Activated CD8-positive, alpha-beta memory T cell treated with anti-CD3 and anti-CD28 coated beads, Interleukin-2, amount 10 ng/mL, durations not matched to agents 7 days and 5 days (primary cell): ENCODE data around the gene DGCR8. TPM values are rescaled to one million over a fixed set of nuclear protein-coding genes. Genes with fewer than 3 reads are reported as not detected.
A peak's percentile ranks its signal among the peaks of the same experiment; 100 is the strongest.

Experiments used
- ATAC-seq: fragments of 150-1000 bp; cut with Tn5 transposase; one replicate; pipeline ENCODE4 v1.10.0; 2021; ENCODE audit warnings: moderate library complexity
- CTCF ChIA-PET: fragments of 350-600 bp; sonication (Branson Sonifier 250); formaldehyde crosslinking; loops from one replicate; lab custom pipeline; 2021; ENCODE audit warnings: antibody characterized with exemption; lab: Charles Lee
- DNase-seq: peaks from one replicate; pipeline ENCODE4 v3.0.0-alpha.2; 2020
- H3K27ac Mint-ChIP-seq: one replicate; pipeline ENCODE4 v1.8.0; 2021; ENCODE audit warnings: mild to moderate bottlenecking, mixed read lengths
- H3K27me3 Mint-ChIP-seq: one replicate; pipeline ENCODE4 v1.8.0; 2021; ENCODE audit warnings: mixed read lengths
- H3K36me3 Mint-ChIP-seq: one replicate; pipeline ENCODE4 v1.8.0; 2021; ENCODE audit warnings: mild to moderate bottlenecking, mixed read lengths
- H3K4me1 Mint-ChIP-seq: one replicate; pipeline ENCODE4 v1.8.0; 2021; ENCODE audit warnings: mixed read lengths
- H3K4me3 Mint-ChIP-seq: one replicate; pipeline ENCODE4 v1.8.0; 2021; ENCODE audit warnings: mild to moderate bottlenecking, moderate library complexity, mixed read lengths
- H3K9me3 Mint-ChIP-seq: one replicate; pipeline ENCODE4 v1.8.0; 2022; ENCODE audit warnings: low read depth, mixed read lengths
- total RNA-seq, 2 experiments: library from RNA; stranded (reverse); gene quantifications; one replicate each; pipeline ENCODE4 v1.2.3, GENCODE V29; 2021

Gene DGCR8
- total RNA-seq, 2 experiments from 2014 or later = 70.4 to 71.9 TPM

DNA sequence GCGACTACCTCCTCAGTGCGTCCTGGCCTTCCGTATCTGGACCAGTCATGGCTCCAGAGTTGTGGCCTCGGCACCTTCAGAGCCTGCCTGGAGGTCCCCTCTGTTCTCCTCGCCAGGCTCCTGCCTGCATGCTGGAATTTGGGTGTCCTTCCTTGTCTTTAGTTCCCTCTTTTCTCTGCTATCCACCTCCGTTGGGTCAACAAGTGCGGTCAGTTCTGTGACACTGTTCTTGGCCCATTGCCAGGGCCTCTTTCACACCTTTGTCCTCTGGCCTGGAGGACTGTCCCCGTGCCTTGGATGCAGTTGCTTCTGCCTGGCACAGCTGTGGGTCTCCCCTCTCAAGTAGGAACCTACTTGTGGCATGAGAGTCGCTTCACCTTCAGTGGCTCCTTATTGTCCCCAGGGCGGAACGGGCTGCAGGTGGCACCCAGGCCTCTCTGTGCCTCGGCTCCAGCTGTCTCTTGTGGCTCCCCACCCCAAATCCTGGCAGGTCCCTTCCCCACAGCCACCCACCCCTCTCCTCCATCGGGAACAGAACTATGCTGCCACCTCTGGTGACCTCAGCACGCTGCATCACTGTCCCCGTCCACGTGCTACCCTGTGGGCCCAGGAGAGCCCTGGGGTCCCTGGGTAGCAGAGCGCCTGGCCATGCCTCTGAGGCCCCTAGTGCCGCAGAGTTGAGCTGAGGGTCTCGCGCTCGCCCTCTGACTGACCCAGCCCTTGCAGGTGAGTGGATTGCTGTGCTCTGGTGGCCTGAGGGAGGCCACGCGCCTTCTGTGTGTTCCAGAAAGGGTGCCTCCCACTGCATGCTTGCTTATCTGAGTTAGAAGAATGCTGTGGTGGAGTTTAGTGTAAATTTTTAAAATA is 4.7 kb downstream of the DGCR8 start:
- DNase-seq (no peak), ATAC-seq (no peak)
- no peaks in the 10 kb centered on the region for H3K27me3 Mint-ChIP-seq
- CTCF ChIA-PET = interaction anchor here (0.6 to 1.9 kb wide), 3 partner anchors 16 to 26 kb away, joined by 3 to 4 read pairs (median 3); no protein-coding TSS in a partner anchor
- H3K27ac Mint-ChIP-seq = no peak overlapping the region
- H3K4me1 Mint-ChIP-seq = peaks cover 70% of the 10 kb centered on the region
- no peaks in the 10 kb centered on the region for H3K9me3 Mint-ChIP-seq
- peaks cover 33% of the 10 kb centered on the region for H3K36me3 Mint-ChIP-seq
- no peak overlapping the region for H3K4me3 Mint-ChIP-seq

- Mint-ChIP-seq H3K27me3 (no peaks in the 10 kb centered on the region), H3K9me3 (no peaks in the 10 kb centered on the region), H3K4me1 (peaks cover 78% of the 10 kb centered on the region), H3K27ac (no peak overlapping the region), H3K4me3 (no peak overlapping the region), H3K36me3 (peaks cover 40% of the 10 kb centered on the region)
- DNase-seq (no peak), ATAC-seq (no peak)
- CTCF ChIA-PET = interaction anchor here (1.0 to 1.9 kb wide), 3 partner anchors 16 to 25 kb away, joined by 3 to 5 read pairs (median 4); no protein-coding TSS in a partner anchor
These were observed 5.6 kb downstream of the DGCR8 start for GRCh38 chr22:20085651-20086050.

DNA sequence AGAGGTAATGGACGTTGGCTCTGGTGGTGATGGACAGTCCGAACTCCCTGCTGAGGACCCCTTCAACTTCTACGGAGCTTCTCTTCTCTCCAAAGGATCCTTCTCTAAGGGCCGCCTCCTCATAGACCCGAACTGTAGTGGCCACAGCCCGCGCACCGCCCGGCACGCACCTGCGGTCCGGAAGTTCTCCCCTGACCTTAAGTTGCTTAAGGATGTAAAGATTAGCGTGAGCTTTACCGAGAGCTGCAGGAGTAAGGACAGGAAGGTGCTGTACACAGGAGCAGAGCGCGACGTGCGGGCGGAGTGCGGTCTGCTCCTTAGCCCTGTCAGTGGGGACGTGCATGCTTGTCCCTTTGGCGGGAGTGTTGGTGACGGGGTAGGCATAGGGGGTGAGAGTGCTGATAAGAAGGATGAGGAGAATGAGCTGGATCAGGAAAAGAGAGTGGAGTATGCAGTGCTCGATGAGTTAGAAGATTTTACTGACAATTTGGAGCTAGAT is 6.1 kb downstream of the DGCR8 start:
- CTCF ChIA-PET = interaction anchor here (1.1 to 1.9 kb wide), 3 partner anchors 15 to 25 kb away, joined by 4 to 6 read pairs (median 5); no protein-coding TSS in a partner anchor
- Mint-ChIP-seq H3K27me3 (no peaks in the 10 kb centered on the region), H3K27ac (no peak overlapping the region), H3K4me3 (no peak overlapping the region), H3K9me3 (no peaks in the 10 kb centered on the region), H3K36me3 (peaks cover 42% of the 10 kb centered on the region), H3K4me1 (peaks cover 78% of the 10 kb centered on the region)
- ATAC-seq (no peak), DNase-seq (no peak)

GRCh38 chr22:20086763-20087162 is 6.7 kb downstream of the DGCR8 start:
- CTCF ChIA-PET = interaction anchor here (1.1 to 1.9 kb wide), 3 partner anchors 15 to 25 kb away, joined by 4 to 6 read pairs (median 5); no protein-coding TSS in a partner anchor
- no peaks in the 10 kb centered on the region for H3K27me3 Mint-ChIP-seq
- peaks cover 49% of the 10 kb centered on the region for H3K36me3 Mint-ChIP-seq
- H3K4me1 Mint-ChIP-seq = peaks cover 78% of the 10 kb centered on the region
- H3K9me3 Mint-ChIP-seq = no peaks in the 10 kb centered on the region
- H3K27ac Mint-ChIP-seq = peak overlapping the region; percentile 17
- H3K4me3 Mint-ChIP-seq = no peak overlapping the region
- ATAC-seq (no peak), DNase-seq (no peak)

GRCh38 chr22:20087319-20088262 is 7.5 kb downstream of the DGCR8 start:
- ATAC-seq = no peak
- Mint-ChIP-seq H3K36me3 (peaks cover 57% of the 10 kb centered on the region), H3K4me1 (peaks cover 80% of the 10 kb centered on the region), H3K4me3 (no peak overlapping the region), H3K9me3 (no peaks in the 10 kb centered on the region), H3K27me3 (no peaks in the 10 kb centered on the region), H3K27ac (peak overlapping the region; percentile 71)
- CTCF ChIA-PET = interaction anchor here (1.1 to 1.8 kb wide), 2 partner anchors 14 to 24 kb away, joined by 5 to 6 read pairs; no protein-coding TSS in a partner anchor
- no peak for DNase-seq

DNA sequence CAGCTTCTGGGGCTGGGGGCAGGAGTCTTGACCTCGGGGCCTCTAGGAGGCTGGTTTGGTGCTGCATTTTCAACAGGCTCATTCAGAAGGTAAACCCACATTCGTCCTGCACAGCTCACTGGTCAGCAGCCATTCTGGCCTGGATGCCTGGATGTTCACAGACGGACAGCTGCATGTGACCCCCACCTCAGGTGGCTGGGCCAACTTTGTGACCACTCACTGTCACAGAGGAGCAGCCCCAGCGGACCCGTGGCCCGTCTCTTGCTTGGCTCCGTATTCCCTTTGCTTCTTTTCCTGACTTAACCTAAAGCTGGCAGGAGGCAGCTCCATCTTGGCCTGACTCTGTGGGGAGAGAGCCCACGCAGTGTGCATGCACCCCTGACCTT is 8.2 kb downstream of the DGCR8 start:
- Mint-ChIP-seq H3K9me3 (no peaks in the 10 kb centered on the region), H3K4me3 (no peak overlapping the region), H3K4me1 (peaks cover 76% of the 10 kb centered on the region), H3K36me3 (peaks cover 57% of the 10 kb centered on the region), H3K27me3 (no peaks in the 10 kb centered on the region), H3K27ac (no peak overlapping the region)
- CTCF ChIA-PET = no interaction called here
- no peak for ATAC-seq
- DNase-seq = no peak

- CTCF ChIA-PET = interaction anchor here (2.1 to 2.5 kb wide), 2 partner anchors 22 to 68 kb away, joined by 6 to 13 read pairs; no protein-coding TSS in a partner anchor
- DNase-seq (no peak), ATAC-seq (no peak)
- Mint-ChIP-seq H3K4me3 (no peak overlapping the region), H3K36me3 (peaks cover 68% of the 10 kb centered on the region), H3K27me3 (no peaks in the 10 kb centered on the region), H3K4me1 (peaks cover 76% of the 10 kb centered on the region), H3K9me3 (no peaks in the 10 kb centered on the region), H3K27ac (peak overlapping the region; percentile 29)
These were observed 9.4 kb downstream of the DGCR8 start for GRCh38 chr22:20089226-20089976.

DNA sequence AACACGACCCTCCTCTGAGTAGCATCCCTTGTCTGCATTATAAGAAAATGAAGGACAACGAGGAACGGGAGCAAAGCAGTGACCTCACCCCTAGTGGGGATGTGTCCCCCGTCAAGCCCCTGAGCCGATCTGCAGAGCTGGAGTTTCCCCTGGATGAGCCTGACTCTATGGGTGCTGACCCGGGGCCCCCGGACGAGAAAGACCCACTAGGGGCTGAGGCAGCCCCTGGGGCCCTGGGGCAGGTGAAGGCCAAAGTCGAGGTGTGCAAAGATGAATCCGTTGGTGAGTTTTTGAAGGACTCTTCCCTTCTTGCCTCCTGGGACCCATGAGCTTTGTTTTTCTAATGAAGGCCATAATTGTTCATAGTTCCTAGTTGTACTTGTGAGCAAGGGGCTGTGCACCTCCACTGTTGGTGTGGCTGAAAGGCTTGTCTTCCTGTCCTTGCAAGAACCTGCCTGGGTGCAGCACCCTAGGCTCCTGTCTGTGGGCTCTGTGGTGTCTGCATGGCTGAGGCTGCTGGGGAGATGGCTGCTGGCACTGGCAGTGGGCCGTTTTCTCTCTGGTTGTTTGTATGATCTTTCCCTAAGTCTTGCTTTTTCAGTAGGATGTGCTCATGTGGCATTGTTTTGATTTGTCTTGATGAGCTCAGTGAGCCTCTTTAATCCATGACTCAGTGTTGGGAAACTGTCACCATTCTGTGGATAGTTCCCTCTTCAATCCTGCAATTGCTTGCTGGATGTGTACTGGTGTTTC is 10.1 kb downstream of the DGCR8 start:
- ATAC-seq = peak; percentile 40
- peak overlapping the region; percentile 13 for H3K4me3 Mint-ChIP-seq
- DNase-seq = no peak
- H3K9me3 Mint-ChIP-seq = no peaks in the 10 kb centered on the region
- peak overlapping the region; percentile 88 for H3K27ac Mint-ChIP-seq
- no peaks in the 10 kb centered on the region for H3K27me3 Mint-ChIP-seq
- peaks cover 76% of the 10 kb centered on the region for H3K36me3 Mint-ChIP-seq
- H3K4me1 Mint-ChIP-seq = peaks cover 75% of the 10 kb centered on the region
- CTCF ChIA-PET = interaction anchor here (1.3 to 2.5 kb wide), 5 partner anchors 9 to 148 kb away, joined by 3 to 13 read pairs (median 4); no protein-coding TSS in a partner anchor

DNA sequence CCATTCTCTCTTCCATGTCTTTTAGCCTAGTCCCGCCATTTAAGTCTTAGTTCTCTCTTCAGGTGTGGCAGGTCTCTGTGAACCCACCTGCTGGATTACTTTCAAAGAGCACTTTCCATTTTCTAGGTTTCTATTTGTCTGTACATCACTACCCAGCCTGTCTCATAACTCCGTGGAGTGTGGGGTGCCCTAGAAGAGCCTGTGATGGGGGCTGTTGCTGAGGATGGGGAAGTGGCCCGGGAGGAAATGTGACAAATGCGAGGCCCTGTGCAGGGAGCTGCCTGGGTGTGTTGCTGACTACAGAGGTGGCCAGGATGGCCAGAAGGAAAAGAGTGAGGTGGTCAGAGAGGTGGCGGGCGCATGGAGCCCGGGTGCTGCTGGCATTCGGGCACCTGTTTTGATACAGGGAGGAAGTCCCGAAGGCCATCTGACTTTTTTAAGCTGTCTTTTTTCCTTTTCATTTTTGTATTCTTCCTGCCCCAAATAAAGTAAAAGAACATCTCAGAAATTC is 10.7 kb downstream of the DGCR8 start:
- peak overlapping the region; percentile 13 for H3K4me3 Mint-ChIP-seq
- H3K27ac Mint-ChIP-seq = peak overlapping the region; percentile 88
- H3K27me3 Mint-ChIP-seq = no peaks in the 10 kb centered on the region
- H3K36me3 Mint-ChIP-seq = peaks cover 80% of the 10 kb centered on the region
- peaks cover 79% of the 10 kb centered on the region for H3K4me1 Mint-ChIP-seq
- DNase-seq (no peak), ATAC-seq (peak; percentile 52)
- no peaks in the 10 kb centered on the region for H3K9me3 Mint-ChIP-seq
- CTCF ChIA-PET = interaction anchor here (0.8 to 2.5 kb wide), 9 partner anchors 8 to 148 kb away, joined by 3 to 13 read pairs (median 4); no protein-coding TSS in a partner anchor

DNA sequence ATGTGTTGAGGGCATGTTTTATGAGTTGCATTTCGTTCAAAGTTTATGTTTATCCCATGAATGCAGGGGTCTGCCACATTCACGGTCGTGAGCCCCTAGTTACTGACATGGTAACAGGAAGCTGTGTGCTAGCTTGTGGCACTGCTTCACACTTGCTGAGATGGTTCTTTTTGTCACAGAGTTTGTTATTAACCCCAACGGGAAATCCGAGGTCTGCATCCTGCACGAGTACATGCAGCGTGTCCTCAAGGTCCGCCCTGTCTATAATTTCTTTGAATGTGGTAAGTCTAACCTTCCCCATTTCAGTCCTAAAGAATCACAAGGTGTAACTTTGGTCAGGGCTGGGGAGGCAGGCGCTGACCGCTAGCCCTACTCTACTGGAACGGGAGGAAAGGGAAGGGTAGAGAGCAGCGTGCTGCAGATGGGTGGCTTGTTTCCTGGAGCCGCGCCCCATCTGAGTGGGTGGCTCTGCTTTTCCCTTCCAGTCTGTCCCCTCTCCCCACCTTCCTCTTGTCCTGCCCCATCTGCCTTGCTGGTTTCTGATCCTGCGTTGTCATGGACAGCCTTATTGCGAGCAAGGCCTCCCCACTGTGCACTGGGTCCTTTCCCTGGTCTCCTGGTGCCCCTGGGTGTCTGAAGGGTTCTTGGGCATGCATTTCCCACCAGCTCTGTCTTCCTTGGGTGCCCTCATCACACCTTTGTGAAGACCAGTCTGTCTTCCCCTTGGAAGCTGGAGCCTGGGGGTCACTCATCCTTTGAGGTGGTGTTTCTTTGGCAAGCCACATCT is 11.8 kb downstream of the DGCR8 start:
- peak overlapping the region; percentile 31 for H3K4me3 Mint-ChIP-seq
- DNase-seq = peak; percentile 62
- no peaks in the 10 kb centered on the region for H3K27me3 Mint-ChIP-seq
- peak; percentile 59 for ATAC-seq
- CTCF ChIA-PET = interaction anchor here (0.8 to 2.5 kb wide), 7 partner anchors 9 to 70 kb away, joined by 3 to 13 read pairs (median 4); no protein-coding TSS in a partner anchor
- H3K36me3 Mint-ChIP-seq = peaks cover 82% of the 10 kb centered on the region
- peaks cover under 1% of the 10 kb centered on the region for H3K9me3 Mint-ChIP-seq
- H3K4me1 Mint-ChIP-seq = peaks cover 78% of the 10 kb centered on the region
- peak overlapping the region; percentile 88 for H3K27ac Mint-ChIP-seq

- Mint-ChIP-seq H3K9me3 (peaks cover 4% of the 10 kb centered on the region), H3K4me3 (no peak overlapping the region), H3K36me3 (peaks cover 82% of the 10 kb centered on the region), H3K4me1 (peaks cover 78% of the 10 kb centered on the region), H3K27ac (peak overlapping the region; percentile 88), H3K27me3 (no peaks in the 10 kb centered on the region)
- no peak for ATAC-seq
- CTCF ChIA-PET = no interaction called here
- DNase-seq = no peak
These were observed 12.4 kb downstream of the DGCR8 start for GRCh38 chr22:20092477-20092854.
